Raji (cell line): ENCODE data around the gene TRERF1.

ENCODE experiments used
- POLR2A ChIP-seq: IDR thresholded peaks from 2 replicates; pipeline ENCODE4 v1.6.1; 2011; ENCODE audit warnings: low read depth, low read length, control low read depth; ENCODE audit not compliant: insufficient read depth

Gene TRERF1

DNA sequence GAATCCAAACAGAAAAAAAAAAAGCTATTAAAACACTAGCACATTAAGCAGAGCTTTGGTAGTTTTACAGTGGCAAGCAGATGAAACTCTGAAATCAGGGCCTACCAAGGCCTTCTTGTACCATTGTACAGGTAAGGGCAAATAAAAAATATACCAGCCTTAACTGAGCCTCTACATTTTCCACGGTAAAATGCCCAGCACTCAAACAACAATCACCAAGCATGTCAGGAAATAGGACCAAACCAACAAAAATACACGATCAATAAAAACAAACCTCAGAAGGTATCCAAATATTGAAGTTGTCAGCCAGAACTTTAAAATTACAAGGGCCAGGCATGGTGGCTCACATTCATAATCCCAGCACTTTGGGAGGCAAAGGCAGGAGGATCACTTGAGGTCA is 18.3 kb downstream of the TRERF1 start:
- TF ChIP-seq POLR2A: no peak

DNA sequence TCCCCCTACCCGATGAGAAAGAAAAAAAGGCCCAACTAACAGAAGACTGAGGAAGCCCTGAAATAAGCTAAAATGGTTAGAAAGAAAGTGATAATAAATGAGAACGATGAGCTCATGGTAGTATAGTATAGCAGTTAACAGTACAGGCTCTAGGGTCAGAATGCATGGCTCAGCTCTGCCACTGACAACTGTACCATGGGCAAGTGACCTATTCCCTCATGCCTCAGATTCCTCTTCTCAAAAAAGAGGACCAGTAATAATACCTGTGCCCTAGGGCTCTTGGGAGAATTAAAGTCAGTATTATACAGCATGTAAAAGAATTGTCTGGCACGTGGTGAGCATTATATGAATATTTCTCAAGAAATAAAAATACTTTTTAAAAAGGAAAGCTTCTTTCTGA is 19.8 kb downstream of the TRERF1 start:
- TF ChIP-seq POLR2A: no peak

DNA sequence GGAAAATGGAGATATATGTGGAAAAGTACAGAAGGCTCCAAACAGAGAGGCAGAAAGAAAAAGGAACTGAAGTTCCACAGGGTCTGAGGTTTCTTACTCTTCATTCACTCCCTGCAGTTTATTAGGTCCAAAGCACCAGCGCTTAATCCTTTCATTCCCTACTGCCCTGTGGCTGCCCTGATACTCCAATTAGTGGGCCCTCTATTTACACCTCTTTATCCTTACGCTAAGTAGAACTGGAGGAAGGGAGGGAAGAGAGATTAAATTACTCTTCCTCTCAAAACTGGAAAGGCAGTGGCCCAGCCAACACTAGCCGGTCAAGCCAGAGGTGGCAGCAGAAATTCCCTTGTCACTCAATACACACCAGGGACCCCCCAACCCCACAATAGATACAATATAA is 20.4 kb downstream of the TRERF1 start:
- TF ChIP-seq POLR2A: no peak

DNA sequence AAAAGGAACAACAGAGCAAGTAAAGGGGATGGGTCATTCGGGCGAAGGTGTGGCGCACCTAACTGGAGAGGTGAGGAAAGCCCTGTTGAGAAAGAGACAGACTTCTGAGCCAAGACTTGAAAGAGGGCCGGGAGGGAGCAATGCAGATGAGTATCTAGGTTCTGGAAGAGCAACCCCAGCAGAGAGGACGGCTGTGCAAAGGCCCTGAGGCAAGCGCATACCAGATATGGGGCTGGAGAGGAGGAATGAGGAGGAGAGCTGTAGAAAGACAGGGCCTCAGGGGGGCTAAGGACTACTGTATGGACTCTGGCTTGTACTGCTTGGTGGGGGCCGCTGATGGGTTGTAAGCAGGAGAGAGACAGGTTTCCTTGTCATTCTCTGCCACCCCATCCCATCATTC is 21.9 kb downstream of the TRERF1 start:
- no peak for TF ChIP-seq POLR2A

DNA sequence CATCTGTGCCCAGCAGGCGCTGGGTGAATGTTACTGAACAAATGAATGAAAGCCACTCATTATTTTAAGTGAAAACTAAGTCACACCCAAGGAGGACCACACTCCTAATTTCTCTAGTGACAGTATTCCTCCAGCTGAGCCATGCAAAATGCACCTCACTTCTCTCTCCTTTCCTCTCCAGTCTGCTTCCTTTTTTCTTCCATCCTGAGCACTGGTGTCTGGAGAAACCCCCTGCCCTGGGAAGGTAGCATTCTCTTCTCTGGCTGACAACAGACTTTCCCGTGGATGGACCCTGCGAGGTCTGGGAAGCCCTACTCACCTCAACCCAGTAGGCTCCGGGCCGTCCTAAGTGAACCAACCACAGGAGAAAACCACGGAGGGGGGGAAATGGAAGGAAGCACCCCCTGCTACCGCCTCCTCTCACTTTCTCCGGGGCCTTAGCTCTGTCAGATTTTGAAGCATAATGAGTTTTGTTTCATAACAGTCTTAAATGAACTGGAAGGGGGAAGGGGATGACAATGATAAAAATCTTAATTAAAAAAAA is 22.6 kb downstream of the TRERF1 start:
- TF ChIP-seq POLR2A: no peak

DNA sequence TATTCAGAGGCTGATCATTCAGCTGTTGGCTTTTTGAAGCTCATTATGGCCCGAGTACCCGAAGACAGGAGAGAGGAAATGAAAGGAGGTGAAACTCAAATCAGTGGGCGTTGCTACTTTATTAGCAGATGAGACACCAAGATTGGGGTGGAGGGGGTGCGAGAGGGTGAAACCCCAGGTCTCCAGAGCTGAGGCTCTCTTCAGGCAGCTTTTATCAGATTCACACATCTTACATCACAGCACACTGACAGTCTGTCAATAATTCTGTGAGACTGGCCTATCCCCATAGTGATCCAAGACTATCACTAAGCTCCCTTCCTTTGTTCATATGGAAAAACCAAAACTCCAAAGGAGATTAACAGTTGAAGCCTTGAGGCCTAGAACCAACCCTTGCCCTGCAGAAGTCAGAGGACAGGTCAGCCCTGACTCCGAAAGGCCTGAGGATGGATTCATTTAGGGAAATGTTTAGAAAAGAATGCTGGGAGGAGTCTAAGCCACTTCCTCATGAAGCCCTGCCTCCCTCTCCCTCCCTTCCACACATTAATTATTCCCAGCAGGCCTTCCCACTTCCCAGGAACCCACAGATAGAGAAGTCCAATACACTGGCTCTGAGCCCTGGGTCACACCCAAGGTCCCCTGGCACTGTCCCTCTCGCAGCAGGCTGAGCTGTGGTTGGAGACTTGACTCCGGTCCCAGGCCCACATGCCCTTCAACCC is 23.2 kb downstream of the TRERF1 start:
- no peak for TF ChIP-seq POLR2A

DNA sequence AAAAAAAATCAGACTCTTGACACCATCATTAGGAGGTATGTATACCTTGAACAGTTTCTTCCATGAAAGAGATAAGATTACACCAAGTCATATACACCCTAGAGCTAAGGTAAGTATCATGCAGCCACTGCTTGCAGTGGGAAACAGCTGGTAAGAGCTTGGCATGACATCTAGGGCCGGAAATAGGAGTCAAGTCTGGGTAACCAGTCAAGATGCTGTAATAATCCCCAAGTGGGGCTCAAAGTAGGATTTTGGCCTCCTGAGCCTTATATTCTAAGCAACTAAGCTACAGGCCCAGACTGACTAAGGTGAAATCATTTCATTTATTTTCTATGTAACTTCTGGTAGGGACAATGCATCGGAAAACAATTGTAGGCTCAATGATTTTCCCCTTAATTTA is 23.9 kb downstream of the TRERF1 start:
- TF ChIP-seq POLR2A: no peak

DNA sequence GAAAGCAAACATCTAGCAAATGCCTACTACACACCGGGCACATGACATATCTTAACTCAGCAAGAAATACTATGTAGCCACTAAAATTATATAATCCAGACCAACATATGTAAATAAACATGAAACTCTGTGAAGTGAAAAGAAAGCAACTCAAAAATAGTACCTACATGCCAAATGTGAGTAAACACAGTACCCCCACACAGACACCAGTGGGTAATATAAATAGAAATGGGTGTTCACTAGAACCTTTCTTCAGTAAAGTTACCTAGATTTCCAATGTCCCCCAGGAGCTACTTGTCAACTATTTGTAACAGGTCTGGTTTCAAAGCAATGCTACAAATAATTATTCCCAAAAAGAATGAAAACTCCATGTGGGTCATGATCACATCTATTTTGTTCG is 25.5 kb downstream of the TRERF1 start:
- no peak for TF ChIP-seq POLR2A

DNA sequence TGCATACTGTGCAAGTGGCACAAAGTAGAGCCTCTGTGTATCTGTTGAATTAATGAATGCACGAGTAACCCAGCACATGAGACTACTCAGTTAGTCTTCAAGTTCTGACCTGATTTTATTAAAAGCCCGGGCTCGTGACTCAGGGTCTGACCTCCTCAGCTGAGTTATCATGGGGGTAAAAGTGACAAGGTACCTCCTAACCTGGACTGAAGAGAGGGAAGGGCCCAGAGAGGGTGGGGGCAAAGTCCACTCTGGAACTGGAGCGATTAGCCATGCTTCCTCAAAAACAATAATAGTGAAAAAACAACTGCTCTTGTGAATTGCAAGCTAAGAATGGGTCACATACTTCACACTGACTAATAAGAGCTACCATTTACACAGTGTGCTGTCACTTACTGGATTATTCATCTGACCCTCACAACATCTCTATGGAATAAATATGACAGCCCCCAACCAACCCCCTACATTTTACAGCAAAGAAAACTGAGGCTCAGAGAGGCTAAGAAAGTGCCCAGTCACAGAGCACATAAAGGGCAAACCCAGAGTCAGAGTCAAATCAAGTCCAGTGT is 26.7 kb downstream of the TRERF1 start:
- TF ChIP-seq POLR2A: no peak

DNA sequence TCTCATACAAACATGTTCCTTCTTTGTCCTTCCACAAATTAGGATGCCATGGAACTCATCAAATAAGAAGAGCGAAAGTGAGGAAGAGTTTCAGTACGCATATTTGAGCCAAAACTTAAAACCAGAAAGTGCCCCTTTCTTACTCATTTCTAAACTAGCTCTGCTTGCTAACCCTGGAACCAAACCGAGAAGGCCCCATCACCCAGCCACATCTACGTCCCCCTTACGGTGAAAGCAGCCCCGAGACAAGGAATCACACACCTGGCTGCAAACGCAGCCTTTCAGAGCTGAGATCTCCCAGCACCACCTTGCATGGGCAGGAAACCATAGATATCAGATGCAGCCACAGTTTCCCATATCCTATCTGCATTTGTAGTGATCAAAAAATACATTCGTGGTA is 28.5 kb downstream of the TRERF1 start:
- no peak for TF ChIP-seq POLR2A

DNA sequence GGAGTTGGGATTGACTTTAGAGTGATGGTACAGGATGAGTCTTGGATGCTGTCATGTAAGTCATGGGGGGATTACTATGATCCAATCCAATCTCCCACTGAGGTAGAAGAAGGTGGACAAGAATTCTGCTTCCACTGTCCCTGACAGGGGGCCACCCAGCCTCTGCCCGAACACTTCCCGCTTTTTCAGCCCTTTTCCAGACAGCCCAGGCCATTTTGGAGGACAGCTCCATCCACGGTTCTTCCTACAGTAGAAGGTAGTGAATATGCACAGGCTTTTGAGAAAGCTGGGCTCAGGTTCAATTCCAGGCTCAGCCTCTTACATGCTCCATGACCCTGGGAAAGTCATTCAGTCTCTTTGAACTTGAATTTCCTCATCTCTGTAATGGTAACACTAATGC is 31.0 kb downstream of the TRERF1 start:
- no peak for TF ChIP-seq POLR2A

DNA sequence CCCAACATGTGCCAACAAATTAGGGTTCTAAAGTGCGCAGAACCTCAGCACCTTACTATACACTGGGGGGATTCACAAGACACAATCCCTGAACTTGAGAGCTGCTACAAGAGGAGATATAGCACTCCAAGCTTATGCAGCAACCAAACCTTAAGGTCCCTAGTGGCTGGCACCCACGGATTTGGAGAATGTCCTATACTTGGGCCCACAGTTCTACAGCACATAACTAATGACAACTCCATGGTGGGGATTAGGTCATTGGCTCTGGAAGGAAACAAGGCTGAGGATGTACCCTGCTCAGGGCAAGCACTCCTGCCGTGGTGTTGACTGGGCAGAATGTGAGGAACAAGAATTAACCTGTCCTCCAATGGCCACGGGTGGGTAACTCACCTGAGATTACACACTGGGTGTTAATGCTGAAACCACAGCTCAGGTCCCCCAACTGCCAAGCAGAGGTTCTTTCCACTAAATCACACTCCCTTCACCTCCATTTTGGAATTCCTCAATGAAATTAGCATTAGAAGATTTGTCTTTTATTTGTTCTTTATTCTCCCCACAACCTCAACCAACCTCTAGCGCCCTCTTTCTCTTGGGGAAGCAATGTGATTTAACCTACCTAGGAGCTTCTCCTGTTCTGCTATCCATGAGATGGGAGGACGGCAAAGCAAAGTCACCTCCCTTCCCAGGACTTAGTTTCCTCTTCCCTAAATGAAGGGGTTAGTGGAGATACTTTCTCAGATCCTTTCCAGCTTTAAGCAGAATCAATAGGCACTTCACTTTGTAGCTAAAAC is 32.0 kb downstream of the TRERF1 start:
- TF ChIP-seq POLR2A: no peak

DNA sequence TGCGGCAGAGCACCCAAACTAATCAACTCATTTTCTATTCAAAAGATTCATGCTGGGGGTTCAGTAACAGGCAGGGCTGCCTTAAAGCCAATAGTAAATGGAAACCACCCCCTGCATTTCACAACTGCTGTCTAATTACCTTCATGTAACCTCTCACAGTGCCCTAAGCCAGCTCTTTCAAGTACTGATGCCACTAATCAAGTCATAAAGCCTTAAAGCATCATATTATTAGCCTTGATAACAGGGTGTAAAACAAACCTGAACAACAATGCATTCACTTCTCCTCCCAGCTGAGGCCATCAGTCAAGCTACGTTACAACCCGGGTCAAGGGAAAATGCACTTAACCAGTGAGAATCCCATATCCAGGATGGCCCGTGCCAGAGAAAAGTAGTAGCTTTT is 33.0 kb downstream of the TRERF1 start:
- TF ChIP-seq POLR2A: no peak

DNA sequence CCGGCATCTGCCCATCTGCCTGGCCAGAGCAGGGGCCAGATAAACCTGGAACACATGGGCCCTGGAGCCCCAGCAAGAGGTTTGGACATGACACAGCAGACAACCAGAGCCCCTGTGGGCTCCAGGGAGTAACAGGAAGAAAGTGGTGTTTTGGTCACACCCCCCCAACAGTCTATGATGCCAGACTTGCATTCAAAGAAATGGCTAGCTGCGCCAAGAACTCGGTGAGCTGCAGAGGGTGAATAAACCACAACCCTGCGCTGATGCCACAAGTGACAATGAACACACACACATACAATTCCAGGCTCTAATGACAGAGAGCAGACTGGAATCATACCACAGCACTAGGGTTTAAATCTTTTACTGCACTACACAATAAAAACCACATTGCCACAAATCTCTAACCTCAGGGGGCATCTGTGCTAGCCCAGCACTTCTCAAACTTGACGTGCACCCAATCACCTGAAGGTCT is 34.0 kb downstream of the TRERF1 start:
- TF ChIP-seq POLR2A: no peak

DNA sequence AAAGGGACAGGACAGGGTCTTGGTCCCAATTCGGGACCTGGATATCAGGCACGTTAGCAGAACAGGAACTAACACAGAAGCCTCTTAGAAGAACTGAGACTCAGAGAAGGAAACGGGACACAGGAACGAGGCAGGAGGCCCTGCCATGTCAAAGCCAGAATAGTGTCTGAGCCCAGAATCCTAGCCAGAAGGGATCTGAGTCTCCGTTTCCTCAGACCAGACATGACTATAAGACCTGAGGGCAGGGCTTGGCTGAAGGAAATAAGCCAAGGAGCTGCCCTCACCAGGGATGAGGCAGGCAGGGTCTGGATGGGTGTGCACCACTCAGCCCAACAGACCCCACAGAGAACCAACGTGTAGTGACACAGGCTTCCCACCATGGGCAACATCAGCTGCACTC is 40.3 kb downstream of the TRERF1 start:
- TF ChIP-seq POLR2A: no peak

DNA sequence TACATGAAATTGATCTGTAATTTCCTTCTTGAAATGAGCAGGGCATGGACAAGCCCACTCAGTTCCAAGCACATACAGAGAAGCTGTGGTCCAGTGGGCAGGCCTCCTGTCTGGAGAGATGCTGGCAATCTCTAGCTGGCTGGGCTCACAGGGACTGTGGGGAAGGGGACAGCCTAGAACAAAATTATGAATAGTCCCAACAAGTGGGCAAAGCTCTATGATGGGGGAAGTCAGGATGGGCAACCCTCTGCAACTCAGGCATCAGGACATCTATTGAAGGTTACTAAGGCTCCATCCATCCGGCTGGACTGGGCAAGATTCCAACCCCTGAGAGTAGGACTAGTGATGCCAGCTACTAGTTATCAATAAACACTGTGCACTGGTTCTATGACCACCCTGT is 40.9 kb downstream of the TRERF1 start:
- no peak for TF ChIP-seq POLR2A
